Endometrium (tissue), 2 donors: ENCODE measurements around the gene HPS3.

Experiments used
- FAIRE-seq: peaks from 2 replicates; lab custom pipeline; 2012; peaks lifted over from hg19 to GRCh38; lab: Jason Lieb, UNC
- donor health status: control.
- donor health status: control.

HPS3 gene

GRCh38 chr3:149122721-149123578 lies 6.5 kb upstream of the HPS3 start:
- FAIRE-seq: no peak

GRCh38 chr3:149128821-149129220 lies 617 bp upstream of the HPS3 start:
- no peak for FAIRE-seq

GRCh38 chr3:149131589-149131988 lies 2.2 kb downstream of the HPS3 start:
- FAIRE-seq: no peak

GRCh38 chr3:149134575-149134974 lies 5.1 kb downstream of the HPS3 start:
- peak; percentile 73 for FAIRE-seq

GRCh38 chr3:149142682-149143081 lies 13.2 kb downstream of the HPS3 start:
- FAIRE-seq: no peak

GRCh38 chr3:149145356-149145755 lies 15.9 kb downstream of the HPS3 start:
- no peak for FAIRE-seq

- no peak for FAIRE-seq
Measured at GRCh38 chr3:149145974-149146373, 16.5 kb downstream of the HPS3 start.

- no peak for FAIRE-seq
Measured at GRCh38 chr3:149150436-149150835, 21.0 kb downstream of the HPS3 start.

GRCh38 chr3:149151843-149152242 lies 22.4 kb downstream of the HPS3 start:
- FAIRE-seq: no peak

GRCh38 chr3:149152420-149152819 lies 23.0 kb downstream of the HPS3 start:
- no peak for FAIRE-seq

- no peak for FAIRE-seq
Measured at GRCh38 chr3:149153402-149153801, 24.0 kb downstream of the HPS3 start.

GRCh38 chr3:149160754-149161300 lies 31.4 kb downstream of the HPS3 start:
- no peak for FAIRE-seq

- FAIRE-seq: no peak
Measured at GRCh38 chr3:149162007-149162406, 32.6 kb downstream of the HPS3 start.

GRCh38 chr3:149163066-149163465 lies 33.6 kb downstream of the HPS3 start:
- FAIRE-seq: no peak

GRCh38 chr3:149167898-149168297 lies 38.5 kb downstream of the HPS3 start:
- no peak for FAIRE-seq

GRCh38 chr3:149170672-149171071 lies 41.2 kb downstream of the HPS3 start:
- no peak for FAIRE-seq

GRCh38 chr3:149174901-149175300 lies 45.5 kb downstream of the HPS3 start:
- no peak for FAIRE-seq

- FAIRE-seq: no peak
Measured at GRCh38 chr3:149177122-149177521, 47.7 kb downstream of the HPS3 start.

- no peak for FAIRE-seq
Measured at GRCh38 chr3:149179220-149179619, 49.8 kb downstream of the HPS3 start.

GRCh38 chr3:149180057-149180573 lies 50.7 kb downstream of the HPS3 start:
- FAIRE-seq: no peak

- no peak for FAIRE-seq
Measured at GRCh38 chr3:149181182-149181581, 51.7 kb downstream of the HPS3 start.

- FAIRE-seq: no peak
Measured at GRCh38 chr3:149186219-149186618, 56.8 kb downstream of the HPS3 start.

GRCh38 chr3:149186721-149187120 lies 57.3 kb downstream of the HPS3 start:
- no peak for FAIRE-seq

- FAIRE-seq: no peak
Measured at GRCh38 chr3:149188494-149188893, 59.1 kb downstream of the HPS3 start.
